CD4-positive, alpha-beta T cell treated with Interleukin-4 for 4 hours (primary cell): ENCODE results near the gene DST.
"Not testable (repeated sequence)": the region's sequence is repeated elsewhere in the genome, so short reads cannot be mapped to it uniquely, and the experiment has no call there.

Source experiments
- DNase-seq: peaks from one replicate; pipeline ENCODE4 v3.0.0-alpha.2; 2020

DST gene

GRCh38 chr6:56510984-56511531 lies 131.6 kb downstream of the DST start:
- DNase-seq: no peak

- DNase-seq: no peak
Observed at GRCh38 chr6:56509031-56509430, 133.7 kb downstream of the DST start.

- no peak for DNase-seq
Observed at GRCh38 chr6:56507517-56507916, 135.2 kb downstream of the DST start.

- no peak for DNase-seq
Observed at GRCh38 chr6:56505512-56506260, 137.0 kb downstream of the DST start.

DNA sequence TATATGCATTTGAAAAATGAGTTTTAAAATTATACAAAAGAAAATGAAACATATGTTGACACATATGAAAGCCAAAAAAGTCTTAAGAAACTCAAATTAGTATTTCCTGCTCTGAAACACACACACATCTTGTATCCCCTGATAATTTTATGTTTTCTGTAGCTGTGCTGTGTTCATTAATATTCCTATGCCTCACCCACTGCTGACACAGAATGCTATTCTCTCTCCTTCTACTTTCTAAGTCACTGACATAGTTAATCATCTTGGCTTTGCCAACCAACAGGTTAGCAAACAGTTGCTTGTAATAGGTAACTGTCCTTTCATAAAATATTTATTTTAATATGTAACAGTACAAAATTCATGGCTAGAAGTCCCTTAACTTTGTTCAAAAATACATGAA lies 140.7 kb downstream of the DST start:
- no peak for DNase-seq

GRCh38 chr6:56499095-56499494 lies 143.6 kb downstream of the DST start:
- no peak for DNase-seq

- DNase-seq: no peak
Observed at GRCh38 chr6:56497691-56498090, 145.0 kb downstream of the DST start.

GRCh38 chr6:56497240-56497639 lies 145.4 kb downstream of the DST start:
- no peak for DNase-seq

- DNase-seq: not testable (repeated sequence)
Observed at GRCh38 chr6:56496650-56497049, 146.0 kb downstream of the DST start.

- no peak for DNase-seq
Observed at GRCh38 chr6:56495654-56496053, 147.0 kb downstream of the DST start.

DNA sequence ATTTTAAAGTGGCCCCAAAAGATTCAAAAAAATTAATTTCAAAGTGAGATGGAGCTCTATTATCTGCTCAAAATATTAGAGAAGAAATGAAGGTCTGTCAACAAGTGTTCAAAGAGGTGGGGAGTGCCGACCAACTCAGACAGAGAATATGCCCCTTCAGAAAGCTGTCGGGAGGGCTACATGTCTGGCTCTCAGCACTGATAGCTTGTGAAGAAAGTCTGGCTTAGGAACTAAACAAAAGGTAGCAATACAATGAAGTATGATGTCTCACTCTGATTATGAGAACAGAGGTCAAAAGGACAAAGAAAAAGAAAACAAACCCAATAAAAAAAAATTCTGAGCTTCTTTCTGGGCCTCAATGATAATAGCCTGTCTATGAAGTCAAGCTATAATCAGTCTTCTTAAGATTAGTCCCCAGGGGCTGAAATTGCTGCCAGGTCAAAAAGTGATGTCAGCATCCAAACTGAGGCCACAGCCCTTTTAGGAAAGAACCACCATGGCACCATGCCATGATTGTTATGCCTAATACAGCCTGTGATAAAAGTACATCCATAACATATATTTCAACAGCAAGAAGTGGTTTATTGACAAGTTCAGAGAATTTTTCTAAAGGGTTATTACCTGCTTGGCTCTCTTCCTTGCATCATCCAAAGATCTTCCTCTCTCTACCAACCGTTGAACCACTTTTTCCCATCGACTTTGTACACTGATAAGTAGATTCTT lies 150.9 kb downstream of the DST start:
- DNase-seq: no peak

- no peak for DNase-seq
Observed at GRCh38 chr6:56490993-56491392, 151.7 kb downstream of the DST start.

DNA sequence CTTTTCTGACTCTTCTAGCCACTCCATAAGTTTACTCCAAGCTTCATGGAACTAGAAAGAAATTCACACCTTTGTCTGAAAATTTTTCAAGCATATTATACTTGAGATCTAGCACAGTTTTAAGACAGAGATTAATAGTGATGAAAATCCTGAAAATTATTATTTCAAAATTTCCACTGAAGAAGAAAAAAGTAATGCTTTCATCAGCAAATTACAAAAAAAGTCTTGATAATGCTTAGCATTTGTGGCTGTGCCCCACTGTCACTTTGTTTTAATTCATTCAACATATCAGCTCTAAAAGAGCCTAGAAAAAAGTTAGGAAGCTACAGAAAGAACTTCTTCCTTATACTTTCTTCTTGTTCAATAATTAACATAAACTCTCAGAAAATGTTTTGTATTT lies 153.1 kb downstream of the DST start:
- no peak for DNase-seq

GRCh38 chr6:56488281-56488680 lies 154.4 kb downstream of the DST start:
- DNase-seq: no peak

- no peak for DNase-seq
Observed at GRCh38 chr6:56486681-56487080, 156.0 kb downstream of the DST start.

- DNase-seq: no peak
Observed at GRCh38 chr6:56484669-56485068, 158.0 kb downstream of the DST start.

DNA sequence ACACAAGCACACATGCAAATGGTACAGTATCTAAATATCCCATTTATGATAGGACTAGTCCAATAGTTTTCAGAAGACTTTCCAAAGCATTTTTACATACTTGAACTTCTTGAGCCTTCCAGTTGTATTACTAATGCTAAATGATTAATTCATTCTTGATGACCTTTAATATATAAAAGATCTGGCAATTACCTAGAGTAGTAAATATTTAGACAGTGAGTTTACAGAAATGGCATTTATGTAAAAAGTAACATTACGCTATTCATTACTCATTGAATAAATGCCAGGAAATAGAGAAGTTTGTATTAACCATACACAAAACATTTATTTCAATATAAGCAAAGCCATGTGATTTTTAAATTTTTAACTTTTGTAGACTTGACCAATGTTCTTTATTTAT lies 158.8 kb downstream of the DST start:
- DNase-seq: no peak

- no peak for DNase-seq
Observed at GRCh38 chr6:56482525-56482924, 160.2 kb downstream of the DST start.

GRCh38 chr6:56481957-56482356 lies 160.7 kb downstream of the DST start:
- DNase-seq: no peak

DNA sequence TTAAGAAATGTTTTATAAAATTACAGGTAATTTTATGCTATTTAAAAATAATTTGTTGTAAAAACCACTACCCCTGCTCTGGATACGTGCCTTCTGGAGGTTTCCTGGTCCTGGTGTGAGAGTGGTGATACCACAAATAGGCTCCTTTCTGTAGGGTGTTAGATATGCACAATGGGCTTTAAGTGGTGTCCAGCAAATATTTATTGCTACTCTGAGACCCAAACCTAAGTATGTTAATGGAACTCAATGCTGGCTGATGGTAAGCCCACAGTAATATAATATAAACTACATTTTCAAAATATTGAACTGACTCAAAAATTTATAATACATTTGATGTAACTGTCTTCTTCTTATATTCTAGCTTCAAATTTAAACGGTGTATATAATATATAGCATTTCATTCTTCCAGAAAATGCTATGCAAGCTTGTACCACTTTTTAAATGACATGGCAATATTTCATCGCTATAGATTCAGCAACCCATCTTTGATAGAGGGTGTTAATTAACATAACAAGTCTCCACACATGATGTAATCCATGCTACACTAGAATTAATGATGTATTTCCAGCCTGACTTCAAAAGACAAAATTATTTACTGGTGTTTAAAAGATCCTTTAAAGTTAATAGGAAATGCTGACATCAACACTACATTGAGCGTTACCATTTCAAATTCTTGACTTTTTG lies 161.9 kb downstream of the DST start:
- no peak for DNase-seq

DNA sequence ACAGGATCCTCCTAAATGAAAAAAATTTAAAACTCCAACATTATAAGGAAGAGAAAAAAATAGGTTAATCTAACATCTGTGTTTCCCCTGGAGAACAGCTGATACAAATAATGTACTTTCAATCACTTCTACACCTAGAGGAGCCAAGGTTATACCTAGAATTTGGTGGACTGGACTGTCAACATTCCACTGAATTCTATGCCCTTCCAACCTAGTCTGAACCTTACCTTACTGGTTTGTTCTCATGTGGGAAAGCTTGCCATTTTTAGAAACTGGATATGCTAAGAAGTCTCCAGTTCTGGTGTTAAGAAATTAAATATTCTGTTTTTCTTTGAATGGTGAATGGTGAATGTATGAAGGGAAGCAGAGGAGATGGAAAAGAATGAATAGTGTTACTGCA lies 162.4 kb downstream of the DST start:
- no peak for DNase-seq

GRCh38 chr6:56479381-56479780 lies 163.3 kb downstream of the DST start:
- DNase-seq: no peak

DNA sequence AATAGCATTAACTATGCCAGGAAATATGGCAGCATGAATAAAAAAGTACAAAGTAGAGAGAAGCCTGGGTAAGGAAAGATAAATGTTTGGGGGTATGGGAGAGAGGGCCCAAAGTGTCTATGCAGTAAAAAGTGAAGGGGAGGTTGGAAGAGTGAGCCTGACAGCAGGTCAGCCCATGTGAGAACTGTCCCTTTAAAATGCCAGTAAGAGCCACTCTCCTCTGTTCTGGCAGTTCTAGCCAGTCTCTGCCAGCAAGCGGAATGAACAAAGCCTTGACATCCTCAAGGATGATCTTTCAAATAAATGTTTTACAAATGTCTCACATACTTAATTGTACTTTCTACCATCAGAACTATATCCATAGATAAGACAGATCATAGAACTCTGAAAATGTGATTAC lies 164.5 kb downstream of the DST start:
- no peak for DNase-seq

DNA sequence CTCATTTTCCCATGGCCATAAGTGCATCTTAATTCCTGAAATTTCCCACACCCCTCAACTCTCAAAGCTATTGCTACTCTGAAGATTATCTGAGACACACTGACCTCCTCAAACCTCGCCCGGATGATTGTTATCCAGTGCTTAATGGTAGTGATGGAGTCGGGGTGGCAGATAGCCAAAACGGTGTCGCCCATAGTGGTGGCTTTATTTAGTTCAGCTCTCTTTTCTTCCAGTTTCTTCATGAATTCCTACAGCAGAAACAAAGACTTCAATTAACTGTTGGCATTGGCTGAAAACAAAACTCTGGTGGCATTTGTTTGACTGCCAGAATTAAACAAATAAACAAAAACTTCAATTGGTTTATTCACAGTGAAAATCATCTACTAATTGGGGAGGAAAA lies 165.4 kb downstream of the DST start:
- no peak for DNase-seq
